Lower lobe of right lung (tissue), 2 donors: ENCODE results near the gene HEATR5A. TPM values are rescaled to one million over a fixed set of nuclear protein-coding genes. Genes with fewer than 3 reads are reported as not detected.

Experiments used
- ATAC-seq, 2 donors: fragments of 200-7000 bp; cut with Tn5 transposase; one replicate each; pipeline ENCODE4 v1.9.1; 2020 to 2022; ENCODE audit warnings: mild to moderate bottlenecking in 2 of 2, moderate library complexity in 2 of 2
- DNase-seq: peaks from one replicate; pipeline ENCODE4 v3.0.0-alpha.2; 2020
- H3K27ac ChIP-seq: fragments of 200-600 bp; one replicate; pipeline ENCODE4 v1.8.0; 2022
- H3K27me3 ChIP-seq: fragments of 200-600 bp; one replicate; pipeline ENCODE4 v1.8.0; 2022; ENCODE audit warnings: low read depth
- H3K36me3 ChIP-seq: fragments of 200-600 bp; one replicate; pipeline ENCODE4 v1.8.0; 2022; ENCODE audit warnings: mild to moderate bottlenecking
- H3K4me1 ChIP-seq: fragments of 200-600 bp; one replicate; pipeline ENCODE4 v1.8.0; 2022
- H3K4me3 ChIP-seq: fragments of 200-600 bp; one replicate; pipeline ENCODE4 v1.8.0; 2022; ENCODE audit warnings: mild to moderate bottlenecking
- H3K9me3 ChIP-seq: fragments of 200-600 bp; one replicate; pipeline ENCODE4 v1.8.0; 2022
- intact Hi-C: fragments of 100-400 bp; cut with DNase I; formaldehyde crosslinking; loops from one replicate; pipeline ENCODE4 v1.11.0; 2022
- total RNA-seq: library from RNA; stranded (reverse); fragmentation: NEBNext Ultra II Directional; extraction: Animal tissue kit (Norgen Biotek cat#: 25700); gene quantifications from one replicate; pipeline ENCODE4 v1.2.1, GENCODE V29; 2021
- TF ChIP-seq, protein P1 (sequence below): fragments of 200-600 bp; IDR thresholded peaks from one replicate; pipeline ENCODE4 v1.8.0; 2022; ENCODE audit warnings: antibody characterized with exemption, mild to moderate bottlenecking
- donor health status: DM: no; HTN: yes; CAD: no; lungs with severe emphysema.

The HEATR5A gene
- total RNA-seq, 1 donor from 2014 or later = 41.6 TPM

DNA sequence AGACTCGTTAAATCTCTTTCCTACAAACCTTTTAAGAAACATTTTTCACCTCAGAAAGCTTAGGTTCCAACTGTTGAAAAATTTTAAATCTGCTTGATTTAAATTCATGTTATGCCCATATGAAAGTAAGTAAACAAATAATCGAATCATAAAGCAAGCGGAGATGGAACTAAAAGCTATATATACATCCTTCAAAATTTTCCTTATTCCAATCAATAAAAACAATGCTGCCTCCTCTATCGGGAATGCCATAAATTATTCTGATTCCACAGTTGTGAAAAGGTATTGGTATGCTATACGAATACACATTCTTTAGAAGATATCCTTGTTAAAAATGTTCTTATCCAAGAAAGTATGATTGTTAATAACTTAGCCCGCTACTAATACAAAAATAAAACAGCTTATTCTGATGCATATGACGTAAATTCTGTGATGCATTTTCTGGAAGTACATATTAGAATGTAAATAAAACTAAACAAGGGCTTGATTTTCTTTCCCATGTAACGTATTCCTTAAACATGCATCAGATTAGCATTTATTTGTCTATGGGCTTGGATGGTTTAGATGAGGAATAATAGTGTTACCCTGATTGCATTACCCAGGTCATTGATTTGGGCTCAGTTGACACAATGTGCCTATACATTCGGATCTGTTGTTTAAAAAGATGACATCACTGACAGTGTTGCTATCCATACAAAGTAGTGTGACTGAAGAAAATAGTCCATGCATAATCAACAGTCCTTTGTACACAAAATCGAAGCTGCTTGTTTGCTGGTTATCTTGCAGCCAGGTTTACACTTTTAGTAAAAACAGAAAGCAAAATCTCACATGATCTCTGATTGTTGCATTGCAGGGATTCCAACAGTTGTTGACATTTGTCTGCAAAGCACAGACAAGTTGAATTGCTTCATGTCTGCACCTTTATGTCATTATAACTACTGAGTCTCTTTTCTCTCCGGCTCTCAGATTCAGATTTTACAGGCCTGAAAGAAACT is 37.6 kb upstream of the HEATR5A start:
- no peak for DNase-seq
- Histone ChIP-seq H3K36me3 (peaks cover 2% of the 10 kb centered on the region), H3K27me3 (no peaks in the 10 kb centered on the region), H3K9me3 (no peaks in the 10 kb centered on the region), H3K4me1 (peaks cover 23% of the 10 kb centered on the region), H3K27ac (peak overlapping the region; percentile 91), H3K4me3 (peak overlapping the region; percentile 79)
- peak in 1 of 2 donors; percentile 26 for ATAC-seq
- TF ChIP-seq, protein P1, sequence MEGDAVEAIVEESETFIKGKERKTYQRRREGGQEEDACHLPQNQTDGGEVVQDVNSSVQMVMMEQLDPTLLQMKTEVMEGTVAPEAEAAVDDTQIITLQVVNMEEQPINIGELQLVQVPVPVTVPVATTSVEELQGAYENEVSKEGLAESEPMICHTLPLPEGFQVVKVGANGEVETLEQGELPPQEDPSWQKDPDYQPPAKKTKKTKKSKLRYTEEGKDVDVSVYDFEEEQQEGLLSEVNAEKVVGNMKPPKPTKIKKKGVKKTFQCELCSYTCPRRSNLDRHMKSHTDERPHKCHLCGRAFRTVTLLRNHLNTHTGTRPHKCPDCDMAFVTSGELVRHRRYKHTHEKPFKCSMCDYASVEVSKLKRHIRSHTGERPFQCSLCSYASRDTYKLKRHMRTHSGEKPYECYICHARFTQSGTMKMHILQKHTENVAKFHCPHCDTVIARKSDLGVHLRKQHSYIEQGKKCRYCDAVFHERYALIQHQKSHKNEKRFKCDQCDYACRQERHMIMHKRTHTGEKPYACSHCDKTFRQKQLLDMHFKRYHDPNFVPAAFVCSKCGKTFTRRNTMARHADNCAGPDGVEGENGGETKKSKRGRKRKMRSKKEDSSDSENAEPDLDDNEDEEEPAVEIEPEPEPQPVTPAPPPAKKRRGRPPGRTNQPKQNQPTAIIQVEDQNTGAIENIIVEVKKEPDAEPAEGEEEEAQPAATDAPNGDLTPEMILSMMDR = no peak
- intact Hi-C loops = no loop called here

DNA sequence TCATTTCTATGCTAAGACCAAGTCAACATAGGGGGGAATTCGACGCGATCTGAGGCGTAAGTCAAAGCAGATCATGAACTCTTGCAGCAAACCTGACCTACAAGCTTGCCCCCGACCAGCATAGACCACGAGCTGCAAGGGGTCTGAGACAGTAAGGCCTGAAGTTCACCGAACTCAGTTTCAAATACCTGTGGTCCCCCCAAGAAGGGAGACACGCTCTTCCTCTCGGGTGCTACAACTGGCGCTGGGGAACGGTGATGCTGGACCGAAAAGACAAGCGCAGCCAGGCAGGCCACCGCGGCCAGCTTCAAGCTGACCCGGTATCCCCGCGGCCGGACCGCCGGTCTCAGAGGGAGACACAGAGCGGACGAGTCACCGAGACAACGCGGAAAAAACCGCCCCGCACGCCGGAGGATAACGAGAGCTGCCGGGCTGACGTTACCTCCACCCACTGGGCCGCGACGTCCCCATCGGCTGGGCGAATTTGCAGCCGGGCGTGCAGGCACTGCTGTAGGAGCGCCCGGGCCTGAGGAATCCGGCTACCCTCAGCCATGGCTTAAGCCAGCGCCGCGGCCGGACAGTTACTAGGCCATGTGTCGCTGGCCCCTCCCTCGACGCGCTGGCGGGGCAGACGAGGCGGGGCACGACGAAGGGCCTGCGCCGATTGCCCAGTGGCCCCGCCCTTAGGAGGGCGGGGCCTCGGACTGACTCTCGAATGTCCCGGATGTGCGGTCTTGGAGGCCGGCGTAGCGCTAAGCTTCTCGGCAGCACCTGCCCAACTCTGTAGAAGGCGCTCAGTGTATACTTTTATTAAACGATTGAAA is 36.7 kb upstream of the HEATR5A start, which contains the start of gene DTD2:
DTD2 (minus strand) TSS at position 666 of the 824 bp plus-strand sequence; CDS start at position 553, 113 bp downstream.
- intact Hi-C loops = no loop called here
- TF ChIP-seq, protein P1 = no peak

DNA sequence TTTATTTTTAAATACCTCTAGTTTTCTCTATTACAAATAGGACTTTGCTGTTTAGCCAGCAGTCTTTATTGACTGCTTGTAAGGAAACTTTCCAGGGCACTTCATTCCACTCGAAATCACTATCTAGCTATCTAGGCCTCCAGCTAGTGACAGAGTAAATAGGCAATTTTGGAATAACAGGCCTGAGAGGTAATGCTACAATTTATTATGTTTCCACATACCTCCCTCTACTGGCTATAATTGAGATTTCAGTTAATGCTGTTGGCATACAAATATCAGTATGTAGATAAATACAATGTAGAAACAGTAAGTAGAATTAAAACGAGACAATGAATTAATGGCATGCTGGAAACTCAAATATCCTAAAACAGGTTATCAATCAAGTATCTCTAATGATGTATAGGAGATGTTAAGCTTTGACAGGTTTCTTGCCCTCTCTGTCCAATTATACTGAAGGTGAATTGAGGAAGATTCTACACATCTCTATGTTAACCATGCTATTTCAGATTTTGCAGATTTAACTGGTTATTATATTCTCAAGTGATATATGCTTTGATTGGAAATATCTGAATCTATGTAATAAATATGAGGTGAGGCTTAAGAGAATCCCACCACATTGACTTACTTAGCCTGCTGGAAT is 29.7 kb upstream of the HEATR5A start:
- Histone ChIP-seq H3K9me3 (no peaks in the 10 kb centered on the region), H3K4me1 (no peaks in the 10 kb centered on the region), H3K27me3 (no peaks in the 10 kb centered on the region), H3K27ac (no peak overlapping the region), H3K36me3 (peaks cover 32% of the 10 kb centered on the region), H3K4me3 (no peak overlapping the region)
- ATAC-seq (peak in 1 of 2 donors; percentile 78), DNase-seq (no peak)
- intact Hi-C loops = no loop called here
- TF ChIP-seq, protein P1 = peak; percentile 58

More for the DNA sequence above, 36.7 kb upstream of the HEATR5A start, which contains the start of gene DTD2:
- Histone ChIP-seq H3K36me3 (peaks cover 11% of the 10 kb centered on the region), H3K27me3 (no peaks in the 10 kb centered on the region), H3K27ac (peak within 1 kb of the TSS; percentile 91), H3K4me1 (peaks cover 23% of the 10 kb centered on the region), H3K4me3 (peak within 1 kb of the TSS; percentile 79), H3K9me3 (no peaks in the 10 kb centered on the region)
- DNase-seq = peak; percentile 96
- peak; percentile 100 for ATAC-seq

DNA sequence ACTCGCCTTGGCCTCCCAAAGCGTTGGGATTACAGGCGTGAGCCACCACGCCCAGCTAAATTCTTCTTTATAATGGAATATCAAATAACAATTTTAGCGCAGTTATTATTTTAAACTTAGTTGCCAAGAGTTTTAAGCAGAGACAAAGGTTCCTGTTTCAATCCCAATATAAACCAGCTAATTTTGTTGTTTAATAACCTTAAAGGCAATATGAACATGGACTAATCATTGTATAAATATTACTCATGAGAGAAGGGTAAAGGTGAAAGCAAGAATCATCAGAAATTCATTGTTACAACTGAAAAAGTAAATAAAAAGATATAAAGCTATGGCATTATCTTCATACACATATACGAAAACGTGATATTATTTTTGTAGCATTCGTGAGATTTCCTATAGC is 28.8 kb upstream of the HEATR5A start:
- DNase-seq = no peak
- intact Hi-C loops = no loop called here
- no peak for ATAC-seq
- Histone ChIP-seq H3K9me3 (no peaks in the 10 kb centered on the region), H3K4me1 (no peaks in the 10 kb centered on the region), H3K27me3 (no peaks in the 10 kb centered on the region), H3K36me3 (peaks cover 32% of the 10 kb centered on the region), H3K4me3 (no peak overlapping the region), H3K27ac (no peak overlapping the region)
- TF ChIP-seq, protein P1 = no peak

DNA sequence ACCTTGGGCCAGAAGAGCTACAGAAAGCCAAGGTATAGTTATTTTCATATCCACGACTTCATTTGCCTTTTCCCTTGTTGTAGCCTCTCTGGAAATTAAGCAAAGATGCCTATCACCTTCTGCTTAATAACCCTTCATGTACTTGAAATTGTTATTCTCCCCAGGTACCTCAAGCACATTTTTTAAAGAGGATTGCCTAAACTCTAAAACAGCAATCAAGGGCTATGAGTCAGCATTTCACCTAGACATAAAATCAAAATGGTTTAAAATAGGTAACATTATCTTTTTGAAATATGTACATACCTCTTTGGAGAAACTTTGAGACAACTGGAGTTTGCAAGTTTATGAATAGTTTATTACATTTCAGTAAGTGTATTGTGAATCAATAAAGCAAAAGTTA is 25.4 kb upstream of the HEATR5A start:
- H3K27me3 ChIP-seq = no peaks in the 10 kb centered on the region
- TF ChIP-seq, protein P1 = no peak
- no peak overlapping the region for H3K27ac ChIP-seq
- peaks cover 12% of the 10 kb centered on the region for H3K36me3 ChIP-seq
- no peaks in the 10 kb centered on the region for H3K4me1 ChIP-seq
- intact Hi-C loops = no loop called here
- no peak overlapping the region for H3K4me3 ChIP-seq
- ATAC-seq (peak; percentile 23 to 77), DNase-seq (no peak)
- H3K9me3 ChIP-seq = no peaks in the 10 kb centered on the region
